ENCODE results near the gene FADS2. TPM values are rescaled to one million over a fixed set of nuclear protein-coding genes. Genes with fewer than 3 reads are reported as not detected.

The FADS2 gene
- total RNA-seq, 1 donor from 2014 or later = 35.7 TPM

Small RNA genes within 50 kb of the gene (microRNA-seq; reads per million reads assigned to microRNA genes)
- gene MIR6746 = not detected

Other genes starting within 250 kb of the FADS2 start
- 28.2 TPM for gene SYT7, start 247.2 kb upstream of the FADS2 start, total RNA-seq
- 4.3 TPM for gene DAGLA, start 147.9 kb upstream of the FADS2 start, total RNA-seq
- 0.30 TPM for gene MYRF, start 75.7 kb upstream of the FADS2 start, total RNA-seq
- 130 TPM for gene TMEM258, start 35.7 kb upstream of the FADS2 start, total RNA-seq
- gene FEN1, start 35.4 kb upstream of the FADS2 start, total RNA-seq = 7.0 TPM
- gene FADS1, start 11.3 kb upstream of the FADS2 start, total RNA-seq = 25.7 TPM
- gene FADS3, start 63.2 kb downstream of the FADS2 start, total RNA-seq = 113 TPM
- 14.0 TPM for gene RAB3IL1, start 89.3 kb downstream of the FADS2 start, total RNA-seq
- gene BEST1, start 122.1 kb downstream of the FADS2 start, total RNA-seq = 1.9 TPM
- 2,493 TPM for gene FTH1, start 139.3 kb downstream of the FADS2 start, total RNA-seq

All from Right ventricle myocardium inferior (tissue), 1 donor.